GM12878 (cell line): Measurements from ENCODE around the gene TMEM63B. TPM values are rescaled to one million over a fixed set of nuclear protein-coding genes. Genes with fewer than 3 reads are reported as not detected.

Experiments
- ATF7 ChIP-seq: fragments of 450-650 bp; IDR thresholded peaks from 2 replicates; pipeline ENCODE4 v1.6.1; 2016; ENCODE audit warnings: low read depth, mild to moderate bottlenecking
- BHLHE40 ChIP-seq, 2 experiments: fragments of 450-650 bp in 1 of 2; IDR thresholded peaks; 2 replicates each; pipeline ENCODE4 v1.6.1; 2011 to 2017; ENCODE audit warnings: low read depth in 2 of 2, borderline replicate concordance in 1 of 2, improper control_type of control experiment in 1 of 2, low read length in 1 of 2, mild to moderate bottlenecking in 1 of 2
- CREB1 ChIP-seq: IDR thresholded peaks from 2 replicates; pipeline ENCODE4 v1.6.1; 2012; ENCODE audit warnings: low read depth, mild to moderate bottlenecking, inconsistent platforms
- EED ChIP-seq: sonication (generic); IDR thresholded peaks from 2 replicates; pipeline ENCODE4 v1.6.1; 2016; ENCODE audit warnings: antibody characterized with exemption, low read depth
- JUND ChIP-seq: IDR thresholded peaks from 2 replicates; pipeline ENCODE4 v1.6.1; 2012; ENCODE audit warnings: low read depth, mild to moderate bottlenecking, low read length, improper control_type of control experiment, moderate library complexity
- KDM1A ChIP-seq: fragments of 200-600 bp; sonication (generic); IDR thresholded peaks from 2 replicates; pipeline ENCODE4 v1.6.1; 2016; ENCODE audit warnings: borderline replicate concordance
- MTA3 ChIP-seq: IDR thresholded peaks from 2 replicates; pipeline ENCODE4 v1.6.1; 2012; ENCODE audit warnings: low read length, inconsistent platforms, borderline replicate concordance
- MYB ChIP-seq: fragments of 150-350 bp; IDR thresholded peaks from 2 replicates; pipeline ENCODE4 v1.6.1; 2014; ENCODE audit warnings: mild to moderate bottlenecking, low read depth, low read length, borderline replicate concordance
- PML ChIP-seq: IDR thresholded peaks from 2 replicates; pipeline ENCODE4 v1.6.1; 2012; ENCODE audit warnings: low read length, inconsistent platforms
- POLR2AphosphoS2 ChIP-seq: IDR thresholded peaks from 2 replicates; pipeline ENCODE4 v1.6.1; 2011; ENCODE audit warnings: low read depth, mild to moderate bottlenecking, low read length, improper control_type of control experiment, moderate library complexity
- RB1 ChIP-seq: fragments of 450-650 bp; formaldehyde crosslinking; IDR thresholded peaks from 2 replicates; pipeline ENCODE4 v1.6.1; 2017; ENCODE audit warnings: mild to moderate bottlenecking, borderline replicate concordance
- RCOR1 ChIP-seq: conservative IDR thresholded peaks from 2 replicates; pipeline ENCODE4 v1.6.1; 2012; ENCODE audit warnings: low read depth, low read length, improper control_type of control experiment
- SMC3 ChIP-seq: IDR thresholded peaks from 2 replicates; pipeline ENCODE4 v1.6.1; 2011; ENCODE audit warnings: low read length, improper control_type of control experiment, borderline replicate concordance
- SUPT20H ChIP-seq: IDR thresholded peaks from 2 replicates; pipeline ENCODE4 v1.6.1; 2011; ENCODE audit warnings: low read depth, mild to moderate bottlenecking, low read length, moderate library complexity, borderline replicate concordance; ENCODE audit not compliant: control insufficient read depth
- TARDBP ChIP-seq: IDR thresholded peaks from 2 replicates; pipeline ENCODE4 v1.6.1; 2016; ENCODE audit warnings: borderline replicate concordance
- YBX1 ChIP-seq: fragments of 450-650 bp; IDR thresholded peaks from 2 replicates; pipeline ENCODE4 v1.6.1; 2016; ENCODE audit warnings: antibody characterized with exemption
- YY1 ChIP-seq: IDR thresholded peaks from 2 replicates; pipeline ENCODE4 v1.6.1; 2011; ENCODE audit warnings: low read depth, mild to moderate bottlenecking, low read length
- ZNF384 ChIP-seq: IDR thresholded peaks from 2 replicates; pipeline ENCODE4 v1.6.1; 2012; ENCODE audit warnings: low read depth, mild to moderate bottlenecking, low read length, improper control_type of control experiment, borderline replicate concordance
- polyA plus RNA-seq, 11 experiments: library from polyadenylated mRNA; depleted of rRNA in 4 of 11; unstranded in 6 of 11; stranded (reverse) in 5 of 11; fragments of >200 nt; fragmentation: Nextera tagmentation in 4 of 11; fragmentation: Illumina TruSeq in 1 of 11; extraction: Ambion mirVana in 4 of 11; extraction: Trizol in 1 of 11; gene quantifications; 1 replicate in 1 of 11; 2 replicates in 10 of 11; pipeline versions ENCODE4 v1.2.1 to v1.2.3, GENCODE V29; 2011 to 2016; ENCODE audit warnings: inconsistent platforms in 2 of 11, missing spikeins in 2 of 11, low read depth in 1 of 11
- total RNA-seq, 4 experiments: library from RNA; depleted of rRNA in 3 of 4; stranded (reverse); fragments of >200 nt in 3 of 4; fragmentation: Illumina TruSeq in 1 of 4; extraction: Trizol in 1 of 4; gene quantifications; 2 replicates each; pipeline versions ENCODE4 v1.2.1 to v1.2.3, GENCODE V29; 2013 to 2021
- TF ChIP-seq, protein P1 (sequence below): fragments of 450-650 bp; IDR thresholded peaks from 2 replicates; pipeline ENCODE4 v1.6.1; 2017; ENCODE audit warnings: mild to moderate bottlenecking, low read depth, inconsistent platforms; ENCODE audit not compliant: poor library complexity, severe bottlenecking
- TF ChIP-seq, protein P2 (sequence below): fragments of 150-350 bp; IDR thresholded peaks from 2 replicates; pipeline ENCODE4 v1.6.1; 2014; ENCODE audit warnings: mild to moderate bottlenecking, low read depth, low read length
- TF ChIP-seq, protein P3 (sequence below): fragments of 450-650 bp; IDR thresholded peaks from 2 replicates; pipeline ENCODE4 v1.6.1; 2017; ENCODE audit warnings: low read depth, mild to moderate bottlenecking, moderate library complexity
- TF ChIP-seq, protein P4 (sequence below): IDR thresholded peaks from 2 replicates; pipeline ENCODE4 v1.6.1; 2012; ENCODE audit warnings: low read depth, low read length, improper control_type of control experiment

The TMEM63B gene
- total and polyA plus RNA-seq, 10 of the 15 experiments (the other 5 are each of a cell fraction or from before 2014, with no cell fraction given), result 0.09 to 15.0 (median 7.1) TPM; not detected in 1

DNA sequence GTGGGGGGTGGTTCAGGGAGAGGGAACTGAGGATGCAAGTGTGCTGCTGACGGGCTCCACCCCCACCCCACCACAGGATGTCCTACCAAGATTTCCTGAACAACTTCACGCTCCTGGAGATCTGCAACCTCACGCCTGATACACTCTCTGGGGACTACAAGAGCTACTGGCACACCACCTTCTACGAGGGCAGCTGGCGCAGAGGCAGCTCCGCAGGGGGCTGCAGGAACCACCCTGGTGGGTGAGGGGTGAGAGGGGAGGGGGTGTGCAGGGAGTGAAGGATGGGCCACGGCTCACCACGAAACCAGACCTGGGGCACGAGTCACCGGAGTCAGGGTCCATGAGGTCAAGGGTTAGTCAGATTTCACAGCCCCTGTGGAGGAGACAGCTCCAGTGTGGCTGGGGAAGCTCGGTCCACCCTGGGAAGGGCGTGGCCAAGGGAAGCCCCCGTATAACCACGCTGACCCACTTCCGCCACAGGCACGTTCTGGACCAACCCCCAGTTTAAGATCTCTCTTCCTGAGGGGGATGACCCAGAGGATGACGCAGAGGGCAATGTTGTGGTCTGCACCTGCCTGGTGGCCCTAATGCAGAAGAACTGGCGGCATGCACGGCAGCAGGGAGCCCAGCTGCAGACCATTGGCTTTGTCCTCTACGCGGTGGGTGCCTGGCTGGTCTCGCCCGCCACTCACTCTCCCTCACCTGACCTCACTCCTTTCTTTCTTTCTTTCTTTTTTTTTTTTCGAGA is 49.6 kb downstream of the TMEM63B start (continued):
- TF ChIP-seq, protein P1, sequence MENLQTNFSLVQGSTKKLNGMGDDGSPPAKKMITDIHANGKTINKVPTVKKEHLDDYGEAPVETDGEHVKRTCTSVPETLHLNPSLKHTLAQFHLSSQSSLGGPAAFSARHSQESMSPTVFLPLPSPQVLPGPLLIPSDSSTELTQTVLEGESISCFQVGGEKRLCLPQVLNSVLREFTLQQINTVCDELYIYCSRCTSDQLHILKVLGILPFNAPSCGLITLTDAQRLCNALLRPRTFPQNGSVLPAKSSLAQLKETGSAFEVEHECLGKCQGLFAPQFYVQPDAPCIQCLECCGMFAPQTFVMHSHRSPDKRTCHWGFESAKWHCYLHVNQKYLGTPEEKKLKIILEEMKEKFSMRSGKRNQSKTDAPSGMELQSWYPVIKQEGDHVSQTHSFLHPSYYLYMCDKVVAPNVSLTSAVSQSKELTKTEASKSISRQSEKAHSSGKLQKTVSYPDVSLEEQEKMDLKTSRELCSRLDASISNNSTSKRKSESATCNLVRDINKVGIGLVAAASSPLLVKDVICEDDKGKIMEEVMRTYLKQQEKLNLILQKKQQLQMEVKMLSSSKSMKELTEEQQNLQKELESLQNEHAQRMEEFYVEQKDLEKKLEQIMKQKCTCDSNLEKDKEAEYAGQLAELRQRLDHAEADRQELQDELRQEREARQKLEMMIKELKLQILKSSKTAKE, result no peak
- TF ChIP-seq RCOR1 (no peak), PML (no peak), MTA3 (no peak), JUND (no peak), BHLHE40 (IDR thresholded peaks at IDR 0.05; ENCODE audit: borderline replicate concordance in 1 of 2, low read depth in 2 of 2, low read length in 1 of 2) (peak; percentile 96 to 98), ZNF384 (no peak), YY1 (no peak), RB1 (no peak), SUPT20H (no peak), TARDBP (no peak), EED (peak; percentile 56; the same call in 1 of the 2 replicates), YBX1 (no peak), KDM1A (no peak), SMC3 (no peak), CREB1 (peak; percentile 70), MYB (no peak), ATF7 (peak; percentile 61), POLR2AphosphoS2 (no peak)
- TF ChIP-seq, protein P2, sequence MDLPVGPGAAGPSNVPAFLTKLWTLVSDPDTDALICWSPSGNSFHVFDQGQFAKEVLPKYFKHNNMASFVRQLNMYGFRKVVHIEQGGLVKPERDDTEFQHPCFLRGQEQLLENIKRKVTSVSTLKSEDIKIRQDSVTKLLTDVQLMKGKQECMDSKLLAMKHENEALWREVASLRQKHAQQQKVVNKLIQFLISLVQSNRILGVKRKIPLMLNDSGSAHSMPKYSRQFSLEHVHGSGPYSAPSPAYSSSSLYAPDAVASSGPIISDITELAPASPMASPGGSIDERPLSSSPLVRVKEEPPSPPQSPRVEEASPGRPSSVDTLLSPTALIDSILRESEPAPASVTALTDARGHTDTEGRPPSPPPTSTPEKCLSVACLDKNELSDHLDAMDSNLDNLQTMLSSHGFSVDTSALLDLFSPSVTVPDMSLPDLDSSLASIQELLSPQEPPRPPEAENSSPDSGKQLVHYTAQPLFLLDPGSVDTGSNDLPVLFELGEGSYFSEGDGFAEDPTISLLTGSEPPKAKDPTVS, result no peak
- TF ChIP-seq, protein P3, sequence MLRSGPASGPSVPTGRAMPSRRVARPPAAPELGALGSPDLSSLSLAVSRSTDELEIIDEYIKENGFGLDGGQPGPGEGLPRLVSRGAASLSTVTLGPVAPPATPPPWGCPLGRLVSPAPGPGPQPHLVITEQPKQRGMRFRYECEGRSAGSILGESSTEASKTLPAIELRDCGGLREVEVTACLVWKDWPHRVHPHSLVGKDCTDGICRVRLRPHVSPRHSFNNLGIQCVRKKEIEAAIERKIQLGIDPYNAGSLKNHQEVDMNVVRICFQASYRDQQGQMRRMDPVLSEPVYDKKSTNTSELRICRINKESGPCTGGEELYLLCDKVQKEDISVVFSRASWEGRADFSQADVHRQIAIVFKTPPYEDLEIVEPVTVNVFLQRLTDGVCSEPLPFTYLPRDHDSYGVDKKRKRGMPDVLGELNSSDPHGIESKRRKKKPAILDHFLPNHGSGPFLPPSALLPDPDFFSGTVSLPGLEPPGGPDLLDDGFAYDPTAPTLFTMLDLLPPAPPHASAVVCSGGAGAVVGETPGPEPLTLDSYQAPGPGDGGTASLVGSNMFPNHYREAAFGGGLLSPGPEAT, result peak; percentile 37; the same call in 1 of the 2 replicates
- TF ChIP-seq, protein P4, sequence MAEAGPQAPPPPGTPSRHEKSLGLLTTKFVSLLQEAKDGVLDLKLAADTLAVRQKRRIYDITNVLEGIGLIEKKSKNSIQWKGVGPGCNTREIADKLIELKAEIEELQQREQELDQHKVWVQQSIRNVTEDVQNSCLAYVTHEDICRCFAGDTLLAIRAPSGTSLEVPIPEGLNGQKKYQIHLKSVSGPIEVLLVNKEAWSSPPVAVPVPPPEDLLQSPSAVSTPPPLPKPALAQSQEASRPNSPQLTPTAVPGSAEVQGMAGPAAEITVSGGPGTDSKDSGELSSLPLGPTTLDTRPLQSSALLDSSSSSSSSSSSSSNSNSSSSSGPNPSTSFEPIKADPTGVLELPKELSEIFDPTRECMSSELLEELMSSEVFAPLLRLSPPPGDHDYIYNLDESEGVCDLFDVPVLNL, result no peak
